Parathyroid adenoma (tissue), 2 donors: ENCODE measurements around the gene XDH.

ENCODE experiments used
- H2AFZ ChIP-seq: fragments of 300-600 bp; sonication (generic); one replicate; pipeline ENCODE4 v1.7.0; 2017; ENCODE audit warnings: antibody characterized with exemption, mild to moderate bottlenecking
- H3K27ac ChIP-seq: fragments of 300-600 bp; sonication (generic); one replicate; pipeline ENCODE4 v1.7.0; 2017
- H3K27me3 ChIP-seq: fragments of 300-600 bp; sonication (generic); one replicate; pipeline ENCODE4 v1.7.0; 2017; ENCODE audit warnings: low read length; ENCODE audit not compliant: control insufficient read depth, insufficient read depth
- H3K36me3 ChIP-seq: fragments of 300-600 bp; sonication (generic); one replicate; pipeline ENCODE4 v1.7.0; 2017; ENCODE audit warnings: low read length; ENCODE audit not compliant: control insufficient read depth, insufficient read depth
- H3K4me1 ChIP-seq: fragments of 300-600 bp; sonication (generic); one replicate; pipeline ENCODE4 v1.7.0; 2017; ENCODE audit warnings: control low read depth
- H3K4me2 ChIP-seq: fragments of 300-600 bp; sonication (generic); one replicate; pipeline ENCODE4 v1.7.0; 2017; ENCODE audit warnings: low read length
- H3K4me3 ChIP-seq: fragments of 300-600 bp; sonication (generic); one replicate; pipeline ENCODE4 v1.7.0; 2017; ENCODE audit warnings: low read depth, low read length
- H3K79me2 ChIP-seq: fragments of 300-600 bp; sonication (generic); one replicate; pipeline ENCODE4 v1.7.0; 2017; ENCODE audit warnings: control low read depth
- H3K9ac ChIP-seq: fragments of 300-600 bp; sonication (generic); one replicate; pipeline ENCODE4 v1.7.0; 2017; ENCODE audit warnings: mild to moderate bottlenecking
- H3K9me3 ChIP-seq: fragments of 300-600 bp; sonication (generic); one replicate; pipeline ENCODE4 v1.7.0; 2017; ENCODE audit warnings: low read length; ENCODE audit not compliant: control insufficient read depth
- CTCF ChIP-seq: fragments of 300-600 bp; sonication (generic); IDR thresholded peaks from one replicate; pipeline ENCODE4 v1.7.0; 2017; ENCODE audit warnings: antibody characterized with exemption, mild to moderate bottlenecking
- donor health status: primary hyperparathyroidism.

XDH gene

GRCh38 chr2:31286230-31286629 lies 128.3 kb downstream of the XDH start:
- Histone ChIP-seq H3K9ac (no peak overlapping the region), H3K4me3 (no peak overlapping the region), H3K27me3 (no peaks in the 10 kb centered on the region), H3K27ac (no peak overlapping the region), H3K4me2 (no peak overlapping the region), H3K36me3 (no peaks in the 10 kb centered on the region), H3K4me1 (no peaks in the 10 kb centered on the region), H2AFZ (no peak overlapping the region), H3K9me3 (no peaks in the 10 kb centered on the region), H3K79me2 (no peaks in the 10 kb centered on the region)
- TF ChIP-seq CTCF, result no peak
